GM23248 (cell line): ENCODE measurements around the gene CFAP100.

ENCODE experiments used
- EZH2 ChIP-seq: fragments of 200-600 bp; sonication (generic); IDR thresholded peaks from 2 replicates; pipeline ENCODE4 v1.6.1; 2018; ENCODE audit warnings: antibody characterized with exemption, mild to moderate bottlenecking; ENCODE audit not compliant: insufficient read depth, poor library complexity, severe bottlenecking
- EZH2phosphoT487 ChIP-seq: fragments of 200-600 bp; sonication (generic); IDR thresholded peaks from 2 replicates; pipeline ENCODE4 v1.6.1; 2018; ENCODE audit warnings: antibody characterized with exemption, moderate library complexity, mild to moderate bottlenecking, low read depth; ENCODE audit not compliant: insufficient read depth

- TF ChIP-seq EZH2phosphoT487 (no peak), EZH2 (no peak)
These were observed 44.7 kb downstream of the CFAP100 start for GRCh38 chr3:126439346-126439967.
